ENCODE results near the gene SPATA4. TPM values are rescaled to one million over a fixed set of nuclear protein-coding genes. Genes with fewer than 3 reads are reported as not detected.

The SPATA4 gene
- total and polyA plus RNA-seq, 2 experiments from 2014 or later = not detected

- TF ChIP-seq EZH2phosphoT487 (IDR thresholded peaks at IDR 0.05; ENCODE audit: low read depth, severe bottlenecking, unreplicated experiment) = no peak
- no peak overlapping the region for H3K4me2 ChIP-seq
- no peaks in the 10 kb centered on the region for H3K36me3 ChIP-seq (replicated peaks; ENCODE audit: insufficient read depth, low read depth)
- H2AFZ ChIP-seq = no peak overlapping the region
- H4K20me1 ChIP-seq (ENCODE audit: insufficient read depth, poor library complexity, severe bottlenecking) = no peaks in the 10 kb centered on the region
- no peak overlapping the region for H3K4me3 ChIP-seq
- WGBS (ENCODE audit: low lambda C conversion rate, missing lambda C conversion rate) = 48% methylated on average over 1 of the region's 1 CpG
- no peaks in the 10 kb centered on the region for H3K27me3 ChIP-seq
- no peaks in the 10 kb centered on the region for H3K79me2 ChIP-seq
- H3K9me2 ChIP-seq (replicated peaks; ENCODE audit: insufficient read depth) = no peaks in the 10 kb centered on the region
- no peaks in the 10 kb centered on the region for H3K9me3 ChIP-seq (ENCODE audit: low read depth)
- no peaks in the 10 kb centered on the region for H3K4me1 ChIP-seq (ENCODE audit: insufficient read depth)
- DNase-seq (ENCODE audit: low spot score) = no peak
- no peak overlapping the region for H3K27ac ChIP-seq
Observed at GRCh38 chr4:176185051-176185450, 10.3 kb downstream of the SPATA4 start.

- no peak for DNase-seq (ENCODE audit: low spot score)
- no peaks in the 10 kb centered on the region for H3K9me3 ChIP-seq (ENCODE audit: low read depth)
- H3K79me2 ChIP-seq = no peaks in the 10 kb centered on the region
- H3K4me2 ChIP-seq = no peak overlapping the region
- no peaks in the 10 kb centered on the region for H3K36me3 ChIP-seq (replicated peaks; ENCODE audit: insufficient read depth, low read depth)
- H3K27me3 ChIP-seq = no peaks in the 10 kb centered on the region
- H4K20me1 ChIP-seq (ENCODE audit: insufficient read depth, poor library complexity, severe bottlenecking) = no peaks in the 10 kb centered on the region
- 99% methylated on average over 3 of the region's 3 CpGs for WGBS (ENCODE audit: low lambda C conversion rate, missing lambda C conversion rate)
- H3K27ac ChIP-seq = no peak overlapping the region
- no peaks in the 10 kb centered on the region for H3K4me1 ChIP-seq (ENCODE audit: insufficient read depth)
- TF ChIP-seq EZH2phosphoT487 (IDR thresholded peaks at IDR 0.05; ENCODE audit: low read depth, severe bottlenecking, unreplicated experiment) (no peak), EZH2 (IDR thresholded peaks at IDR 0.05; ENCODE audit: borderline replicate concordance) (no peak), CTCF (IDR thresholded peaks at IDR 0.05; ENCODE audit: poor library complexity) (no peak)
- H3K9me2 ChIP-seq (replicated peaks; ENCODE audit: insufficient read depth) = no peaks in the 10 kb centered on the region
- H3K4me3 ChIP-seq = no peak overlapping the region
- H2AFZ ChIP-seq = no peak overlapping the region
Observed at GRCh38 chr4:176163041-176163440, 32.3 kb downstream of the SPATA4 start.

GRCh38 chr4:176156656-176157055 lies 38.7 kb downstream of the SPATA4 start:
- no peak for DNase-seq (ENCODE audit: low spot score)
- no peaks in the 10 kb centered on the region for H4K20me1 ChIP-seq (ENCODE audit: insufficient read depth, poor library complexity, severe bottlenecking)
- H3K27me3 ChIP-seq = no peaks in the 10 kb centered on the region
- no peaks in the 10 kb centered on the region for H3K4me1 ChIP-seq (ENCODE audit: insufficient read depth)
- no peaks in the 10 kb centered on the region for H3K9me2 ChIP-seq (replicated peaks; ENCODE audit: insufficient read depth)
- H3K36me3 ChIP-seq (replicated peaks; ENCODE audit: insufficient read depth, low read depth) = no peaks in the 10 kb centered on the region
- no peaks in the 10 kb centered on the region for H3K79me2 ChIP-seq
- H2AFZ ChIP-seq = no peak overlapping the region
- TF ChIP-seq CTCF (IDR thresholded peaks at IDR 0.05; ENCODE audit: poor library complexity) (no peak), EZH2phosphoT487 (IDR thresholded peaks at IDR 0.05; ENCODE audit: low read depth, severe bottlenecking, unreplicated experiment) (no peak), EZH2 (IDR thresholded peaks at IDR 0.05; ENCODE audit: borderline replicate concordance) (no peak)
- 98% methylated on average over 5 of the region's 5 CpGs for WGBS (ENCODE audit: low lambda C conversion rate, missing lambda C conversion rate)
- H3K4me3 ChIP-seq = no peak overlapping the region
- H3K27ac ChIP-seq = no peak overlapping the region
- H3K4me2 ChIP-seq = no peak overlapping the region
- no peaks in the 10 kb centered on the region for H3K9me3 ChIP-seq (ENCODE audit: low read depth)

GRCh38 chr4:176153124-176153523 lies 42.3 kb downstream of the SPATA4 start:
- Histone ChIP-seq H3K4me2 (no peak overlapping the region), H3K79me2 (no peaks in the 10 kb centered on the region), H2AFZ (no peak overlapping the region), H3K9me3 (ENCODE audit: low read depth) (no peaks in the 10 kb centered on the region), H3K36me3 (replicated peaks; ENCODE audit: insufficient read depth, low read depth) (no peaks in the 10 kb centered on the region), H3K4me3 (no peak overlapping the region), H4K20me1 (ENCODE audit: insufficient read depth, poor library complexity, severe bottlenecking) (no peaks in the 10 kb centered on the region), H3K9me2 (replicated peaks; ENCODE audit: insufficient read depth) (no peaks in the 10 kb centered on the region), H3K4me1 (ENCODE audit: insufficient read depth) (no peaks in the 10 kb centered on the region), H3K27me3 (no peaks in the 10 kb centered on the region), H3K27ac (no peak overlapping the region)
- no peak for TF ChIP-seq CTCF (IDR thresholded peaks at IDR 0.05; ENCODE audit: poor library complexity)
- no peak for TF ChIP-seq EZH2 (IDR thresholded peaks at IDR 0.05; ENCODE audit: borderline replicate concordance)
- no peak for TF ChIP-seq EZH2phosphoT487 (IDR thresholded peaks at IDR 0.05; ENCODE audit: low read depth, severe bottlenecking, unreplicated experiment)
- no peak for DNase-seq (ENCODE audit: low spot score)
- 62% methylated on average over 4 of the region's 4 CpGs for WGBS (ENCODE audit: low lambda C conversion rate, missing lambda C conversion rate)

Measured in hepatocyte (in vitro differentiated cells).